Stimulated activated CD8-positive, alpha-beta memory T cell treated with anti-CD3 and anti-CD28 coated beads, Interleukin-15, amount 100 ng/mL, for 48 hours (primary cell): ENCODE data around the gene PKP4.
"Not testable (repeated sequence)": the region's sequence is repeated elsewhere in the genome, so short reads cannot be mapped to it uniquely, and the experiment has no call there.

Source experiments
- DNase-seq, 2 donors: peaks; one replicate each; pipeline ENCODE4 v3.0.0-alpha.2; 2020; ENCODE audit warnings: low read depth in 2 of 2

Gene PKP4

DNA sequence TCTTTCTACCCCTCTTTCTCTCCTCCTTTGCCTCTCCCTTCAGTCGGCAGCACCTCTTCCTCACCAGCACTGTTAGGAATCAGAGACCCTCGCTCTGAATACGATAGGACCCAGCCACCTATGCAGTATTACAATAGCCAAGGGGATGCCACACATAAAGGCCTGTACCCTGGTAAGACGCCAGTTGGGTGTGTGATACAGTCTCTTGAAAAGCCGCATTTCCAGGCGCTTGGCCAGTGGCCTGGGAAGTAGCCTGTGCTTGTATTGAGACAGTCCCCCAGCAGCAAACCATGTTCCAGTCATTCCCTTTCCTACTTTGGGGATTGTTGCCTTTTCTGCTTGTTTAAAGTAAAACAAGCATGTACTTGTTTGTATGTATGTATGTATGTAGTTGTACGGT is 219.9 kb downstream of the PKP4 start:
- no peak for DNase-seq

DNA sequence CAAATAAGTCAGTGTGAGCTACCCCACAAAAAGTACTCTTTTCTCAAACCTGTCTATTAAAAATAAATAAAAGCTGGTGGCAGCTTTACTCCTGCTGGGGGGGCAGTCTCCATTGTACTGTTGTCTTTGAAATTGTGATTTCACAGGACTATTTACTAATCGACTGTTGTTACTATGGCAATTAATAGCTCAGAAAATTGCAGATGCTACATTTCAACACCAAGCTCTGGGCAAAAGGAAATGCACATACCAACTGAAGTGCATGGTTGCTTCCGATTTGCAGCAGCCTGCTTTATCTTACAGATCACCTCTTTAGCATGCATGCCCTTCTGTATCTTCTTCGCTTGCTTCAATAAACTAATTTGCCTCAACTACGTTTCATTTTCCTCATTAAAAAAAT is 220.8 kb downstream of the PKP4 start:
- DNase-seq = no peak

DNA sequence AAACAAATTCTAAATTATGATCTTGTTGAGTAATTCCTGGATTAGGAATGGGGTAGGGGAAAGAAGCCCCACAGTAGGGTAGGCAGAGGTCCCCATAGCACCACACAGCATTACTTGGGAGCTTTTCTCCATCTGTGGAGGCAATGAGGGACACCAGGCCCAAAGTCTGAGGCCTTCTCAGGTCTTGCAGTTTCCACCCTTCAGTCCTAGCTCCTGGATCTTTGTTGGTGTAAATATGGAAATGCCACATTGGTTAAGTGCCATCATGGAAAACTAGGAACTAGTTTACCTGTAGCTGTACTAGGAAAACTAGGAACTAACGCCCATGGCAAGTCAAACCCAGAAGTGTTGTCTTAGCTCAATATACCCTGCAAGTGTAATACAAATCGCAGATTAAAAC is 225.1 kb downstream of the PKP4 start:
- DNase-seq = no peak

DNA sequence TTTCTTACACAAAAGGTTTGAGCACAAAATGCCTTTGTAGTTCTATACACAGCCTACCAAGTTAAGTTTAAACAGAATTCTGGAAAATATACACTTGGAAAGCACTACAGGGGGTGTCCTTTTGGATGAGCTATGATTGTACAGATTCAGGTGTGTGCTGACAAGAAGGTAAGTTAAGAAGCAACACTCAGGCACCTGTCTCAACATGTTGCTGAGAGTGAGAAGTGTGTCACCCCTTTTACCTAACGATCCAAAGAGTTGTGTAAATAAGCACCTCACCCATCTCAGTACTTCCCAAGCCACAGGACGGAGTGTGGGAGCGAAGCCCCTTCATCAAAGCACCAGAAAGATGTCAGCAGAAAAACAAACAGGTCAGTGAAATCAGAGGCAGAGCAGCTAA is 228.9 kb downstream of the PKP4 start:
- DNase-seq = no peak

DNA sequence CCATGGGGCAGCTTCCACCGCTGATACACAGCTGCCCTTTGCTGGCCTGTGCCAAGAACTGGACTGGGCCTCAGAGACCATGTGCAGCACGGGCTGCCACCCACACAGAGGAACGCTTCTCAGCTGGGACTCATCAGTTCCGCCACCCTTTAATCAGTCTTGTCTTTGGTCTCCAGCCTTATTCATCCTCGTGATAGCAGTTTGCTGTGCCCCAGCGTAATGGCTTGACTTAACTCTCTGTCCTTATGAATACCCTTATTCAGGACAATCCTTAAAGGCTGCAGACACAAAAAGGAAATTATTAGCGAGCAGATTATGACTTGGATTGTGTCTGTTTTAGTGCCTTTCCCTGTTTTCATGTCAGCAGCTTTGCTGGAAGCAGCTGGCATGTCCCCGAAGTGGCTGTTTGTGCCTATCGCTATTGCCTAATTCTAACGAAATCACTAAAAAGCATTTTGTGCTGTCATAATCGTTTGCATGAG is 229.5 kb downstream of the PKP4 start:
- DNase-seq = no peak

DNA sequence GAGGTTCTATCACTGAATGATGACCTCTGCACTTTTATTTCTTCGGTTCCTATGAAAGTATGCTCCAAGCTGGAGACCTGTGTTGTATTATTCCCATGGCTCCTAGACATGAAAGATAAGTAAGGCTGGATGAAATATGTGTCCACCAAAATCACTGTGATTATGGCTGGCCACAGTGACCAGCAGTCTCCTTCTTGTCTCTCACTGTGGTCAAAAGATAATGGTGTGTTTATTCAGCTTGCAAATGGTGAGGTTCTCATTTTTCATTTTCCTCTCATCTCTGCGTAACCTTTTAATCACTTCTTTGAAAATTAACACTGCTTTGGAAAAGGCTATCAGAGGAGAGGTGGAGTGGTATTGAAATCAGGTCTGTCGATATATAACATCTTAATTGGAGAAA is 230.6 kb downstream of the PKP4 start:
- no peak for DNase-seq

DNA sequence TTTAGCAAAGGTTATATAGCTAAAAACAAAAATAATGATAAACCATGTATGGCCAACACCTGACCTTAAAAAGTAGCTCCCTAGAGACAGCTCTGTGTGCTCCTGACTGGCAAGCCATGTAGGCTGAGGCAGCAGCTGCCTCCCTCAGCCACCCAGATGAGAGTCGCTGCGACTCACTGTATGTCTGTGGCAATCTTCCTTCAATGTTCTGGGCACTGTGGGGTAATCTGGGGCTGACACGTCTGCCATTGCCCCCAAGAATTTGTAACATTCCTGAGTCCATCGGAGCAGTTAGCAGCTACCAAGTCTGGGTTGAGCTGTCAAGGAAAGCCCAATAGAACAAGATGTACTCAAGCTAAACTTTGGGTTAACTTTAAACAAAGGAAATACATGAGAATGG is 232.0 kb downstream of the PKP4 start:
- no peak for DNase-seq

DNA sequence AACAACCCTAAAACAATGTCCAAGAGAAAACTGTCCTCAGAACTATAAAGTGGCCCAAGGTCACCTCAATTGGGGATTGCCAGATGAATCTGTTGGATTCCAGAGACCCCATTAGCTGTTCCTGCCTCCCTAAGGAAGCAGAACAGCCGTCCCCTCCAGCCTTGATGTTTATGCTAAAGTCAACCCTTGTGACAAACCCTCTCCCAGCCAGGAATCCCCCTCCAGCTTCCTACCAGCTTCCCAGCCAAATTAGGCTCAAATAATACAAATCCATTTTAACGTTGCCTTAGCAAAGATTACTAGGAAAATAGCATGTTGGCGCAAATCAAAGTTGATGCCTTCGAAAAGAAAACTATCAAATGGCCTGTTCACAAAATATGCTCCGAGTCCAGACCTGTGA is 232.6 kb downstream of the PKP4 start:
- no peak for DNase-seq

DNA sequence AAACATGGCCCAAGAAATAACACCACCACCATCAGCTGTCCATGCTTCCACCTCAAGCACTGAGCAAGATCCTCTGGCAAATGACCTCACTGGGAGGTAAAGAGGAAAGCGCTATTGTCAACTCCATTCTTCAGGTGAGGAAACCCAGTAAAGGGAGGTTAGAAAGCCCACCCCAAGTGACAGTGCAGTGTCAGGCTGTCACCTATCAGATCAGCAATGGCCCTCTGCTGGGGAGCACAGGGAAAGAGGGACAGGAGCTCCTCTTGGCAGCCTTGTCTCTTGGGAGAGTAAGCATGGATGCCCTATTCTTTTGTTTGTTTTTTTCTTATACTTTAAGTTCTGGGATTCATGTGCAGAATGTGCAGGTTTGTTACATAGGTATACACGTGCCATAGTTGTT is 234.1 kb downstream of the PKP4 start:
- DNase-seq = no peak

DNA sequence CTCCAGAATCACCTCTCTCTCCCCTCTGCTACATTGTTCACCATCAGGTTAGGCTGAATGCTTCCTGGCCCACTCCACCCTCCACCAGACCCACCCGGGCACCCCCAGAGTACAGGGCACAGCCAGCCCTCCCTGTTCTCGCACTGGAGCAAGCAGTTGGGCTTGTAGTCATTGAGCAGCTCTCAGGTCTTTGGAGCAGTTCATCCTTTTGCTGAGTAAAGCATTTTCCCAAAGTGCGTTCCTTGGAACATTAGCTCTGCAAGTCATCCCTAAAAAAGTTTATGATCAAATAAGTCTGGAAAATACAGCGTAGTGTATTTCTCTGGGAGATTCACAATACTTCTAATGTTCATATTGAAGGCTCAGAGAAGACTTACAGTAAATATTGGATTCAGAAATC is 234.9 kb downstream of the PKP4 start:
- no peak for DNase-seq

DNA sequence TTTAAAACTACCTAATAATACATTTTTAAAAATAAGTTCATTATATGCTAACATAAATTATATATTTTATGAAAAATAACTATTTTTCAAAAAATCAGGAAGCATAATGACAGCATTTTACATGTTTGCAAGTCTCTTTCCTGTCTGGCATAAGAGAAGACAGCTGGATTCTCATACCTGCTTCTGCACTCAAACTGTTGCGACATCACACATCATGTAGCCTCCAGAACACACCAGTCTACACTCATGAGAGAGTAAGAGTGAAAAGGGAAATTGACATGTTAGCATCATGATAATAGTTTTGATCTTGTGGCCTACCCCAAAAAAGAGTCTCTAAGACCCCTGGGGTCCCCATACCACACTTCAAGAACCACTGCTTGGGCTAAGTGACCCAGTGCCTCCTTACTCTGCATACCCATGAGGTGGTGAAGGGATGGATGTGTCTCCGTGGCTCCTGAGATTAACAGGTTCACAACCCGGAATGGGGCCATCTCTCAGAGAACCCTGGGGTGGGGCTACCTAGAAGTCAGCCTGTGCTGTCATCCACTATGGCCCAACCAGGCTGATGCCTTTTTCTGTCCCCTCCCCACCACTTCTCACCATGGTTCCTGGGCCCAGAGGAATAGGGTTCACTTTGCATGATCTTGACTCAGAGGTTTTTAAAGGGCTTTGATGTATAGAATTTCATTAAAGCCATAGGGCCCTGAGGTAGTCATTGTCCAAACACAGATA is 235.8 kb downstream of the PKP4 start:
- DNase-seq = no peak

DNA sequence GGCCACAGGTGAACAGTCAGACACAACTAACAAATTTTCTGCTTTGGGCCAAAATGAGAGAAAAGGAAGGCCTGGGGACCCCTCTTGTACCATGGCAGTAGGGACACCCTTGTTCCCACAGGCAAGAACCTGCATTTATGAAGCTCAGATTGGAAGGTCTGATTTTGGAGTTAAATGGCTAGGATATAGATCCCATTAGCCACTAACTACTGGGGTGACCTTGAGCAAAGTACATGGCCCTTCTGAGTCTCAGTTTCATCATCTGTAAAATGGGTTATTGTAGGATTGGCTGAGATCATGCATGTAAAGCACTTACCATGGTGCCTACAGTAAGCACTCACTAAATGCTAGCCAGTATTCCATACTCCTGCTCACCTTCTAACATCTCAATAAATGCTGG is 236.7 kb downstream of the PKP4 start:
- no peak for DNase-seq

DNA sequence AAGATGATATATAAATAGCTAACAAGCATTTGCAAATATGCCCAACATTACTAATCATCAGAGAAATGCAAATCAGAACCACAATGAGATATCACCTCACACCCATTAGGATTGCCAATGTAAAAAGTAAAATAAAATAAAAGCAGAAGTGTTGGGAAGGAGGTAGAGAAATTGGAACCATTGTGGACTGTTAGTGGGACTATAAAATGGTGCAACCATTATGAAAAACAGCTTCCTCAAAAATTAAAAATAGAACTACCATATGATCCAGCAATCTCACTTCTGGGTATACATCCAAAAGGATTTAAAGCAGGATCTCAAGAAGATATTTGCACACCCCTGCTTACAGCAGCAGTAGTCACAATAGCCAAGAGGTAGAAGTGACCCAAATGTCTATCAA is 238.6 kb downstream of the PKP4 start:
- DNase-seq = no peak

DNA sequence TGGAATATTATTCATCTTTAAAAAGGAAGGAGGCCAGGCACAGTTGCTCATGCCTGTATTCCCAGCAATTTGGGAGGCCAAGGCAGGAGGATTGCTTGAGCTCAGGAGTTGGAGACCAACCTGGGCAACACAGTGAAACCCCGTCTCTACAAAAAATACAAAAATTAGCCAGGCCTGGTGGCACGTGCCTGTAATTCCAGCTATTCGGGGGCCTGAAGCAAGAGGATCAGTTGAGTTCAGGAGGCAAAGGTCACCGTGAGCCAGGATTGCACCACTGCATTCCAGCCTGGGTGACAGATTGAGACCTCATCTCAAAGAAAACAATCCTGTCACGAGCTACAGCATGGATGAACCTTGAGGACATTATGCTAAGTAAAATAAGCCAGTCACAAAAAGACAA is 239.0 kb downstream of the PKP4 start:
- DNase-seq = not testable (repeated sequence)

DNA sequence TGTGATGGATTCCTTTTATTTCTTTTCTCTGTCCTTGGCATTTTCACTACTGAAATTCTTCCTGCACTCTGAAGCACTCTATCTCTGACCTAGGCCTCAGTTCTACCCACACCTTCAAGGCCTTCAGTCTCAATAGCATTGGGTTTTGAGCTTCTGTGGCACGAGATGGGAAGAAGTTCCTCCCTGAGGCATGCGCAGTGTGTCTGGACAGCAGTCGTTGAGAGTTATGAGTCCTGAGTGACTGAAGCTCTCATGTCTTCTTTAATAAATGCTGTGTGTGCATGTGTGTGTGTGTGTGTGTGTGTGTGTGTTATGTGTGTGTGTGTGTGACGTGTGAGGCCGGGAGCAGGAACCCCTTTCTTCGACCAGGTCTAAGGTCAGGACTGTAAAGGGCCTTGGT is 242.6 kb downstream of the PKP4 start:
- DNase-seq = no peak

DNA sequence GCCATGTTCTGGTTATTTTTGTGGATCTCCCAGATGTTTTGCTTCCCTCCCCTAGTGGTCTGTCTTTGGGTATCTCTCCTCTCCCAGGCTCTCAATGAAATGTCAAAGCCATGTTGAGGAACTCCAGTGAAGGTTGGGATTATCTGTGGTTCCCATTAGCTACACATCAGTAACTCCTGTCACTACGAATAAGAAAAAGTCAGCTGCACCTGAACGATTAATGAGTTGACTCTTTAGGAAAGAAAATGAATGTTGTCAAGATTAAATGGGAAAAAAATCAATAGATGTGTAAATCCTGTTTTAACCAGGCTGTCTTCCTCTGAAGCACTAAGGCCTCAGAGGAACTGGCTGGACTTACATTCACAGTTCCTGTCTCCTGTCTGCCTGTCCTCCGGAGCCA is 244.3 kb downstream of the PKP4 start:
- no peak for DNase-seq

DNA sequence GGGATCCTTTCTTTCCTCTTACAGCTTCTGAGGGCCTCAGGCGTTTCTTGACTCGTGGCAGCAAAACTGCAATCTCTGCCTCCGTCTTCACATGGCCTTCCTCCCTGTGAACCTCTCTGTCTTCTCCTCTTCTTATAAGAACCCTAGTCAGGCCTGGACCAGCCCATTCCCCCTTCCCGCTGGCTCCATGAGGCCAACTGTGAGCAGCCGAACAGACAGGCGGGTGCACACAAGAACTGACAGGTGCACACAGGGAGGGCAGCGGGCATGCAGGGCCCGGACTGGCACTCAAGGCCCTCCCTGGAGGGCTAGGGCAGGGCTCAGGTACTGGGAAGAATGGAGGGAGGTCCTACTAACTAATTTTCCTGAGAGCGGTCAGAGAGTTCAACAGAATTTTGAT is 246.0 kb downstream of the PKP4 start:
- DNase-seq = no peak

DNA sequence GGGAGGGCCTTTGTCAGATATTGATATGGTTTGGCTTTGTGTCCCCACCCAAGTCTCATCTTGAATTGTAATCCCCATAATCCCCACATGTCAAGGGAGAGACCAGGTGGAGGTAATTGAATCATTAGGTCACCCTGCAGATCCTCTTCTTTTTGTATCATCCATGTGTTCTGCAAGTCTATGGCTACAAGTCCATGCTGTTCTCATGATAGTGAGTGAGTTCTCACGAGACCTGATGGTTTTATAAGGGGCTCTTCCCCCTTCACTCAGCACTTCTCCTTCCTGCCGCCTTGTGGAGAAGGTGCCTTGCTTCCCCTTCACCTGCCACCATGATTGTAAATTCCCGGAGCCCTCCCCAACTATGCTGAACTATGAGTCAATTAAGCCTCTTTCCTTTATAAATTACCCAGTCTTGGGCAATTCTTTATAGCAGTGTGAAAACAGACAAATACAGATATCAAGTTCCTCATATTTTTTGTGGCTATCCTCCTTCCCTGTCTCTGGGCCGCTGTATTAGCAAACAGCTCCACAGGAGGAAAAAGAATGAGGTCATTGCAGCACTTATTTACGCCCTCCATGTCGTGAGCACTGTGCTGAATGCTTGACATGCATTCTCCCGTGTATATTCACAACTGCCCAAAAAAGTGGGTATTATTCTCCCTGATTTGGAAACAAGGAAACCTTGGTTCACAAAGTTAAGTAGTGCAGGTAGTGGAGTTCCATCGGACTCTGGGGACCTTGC is 248.1 kb downstream of the PKP4 start:
- DNase-seq = not testable (repeated sequence)

DNA sequence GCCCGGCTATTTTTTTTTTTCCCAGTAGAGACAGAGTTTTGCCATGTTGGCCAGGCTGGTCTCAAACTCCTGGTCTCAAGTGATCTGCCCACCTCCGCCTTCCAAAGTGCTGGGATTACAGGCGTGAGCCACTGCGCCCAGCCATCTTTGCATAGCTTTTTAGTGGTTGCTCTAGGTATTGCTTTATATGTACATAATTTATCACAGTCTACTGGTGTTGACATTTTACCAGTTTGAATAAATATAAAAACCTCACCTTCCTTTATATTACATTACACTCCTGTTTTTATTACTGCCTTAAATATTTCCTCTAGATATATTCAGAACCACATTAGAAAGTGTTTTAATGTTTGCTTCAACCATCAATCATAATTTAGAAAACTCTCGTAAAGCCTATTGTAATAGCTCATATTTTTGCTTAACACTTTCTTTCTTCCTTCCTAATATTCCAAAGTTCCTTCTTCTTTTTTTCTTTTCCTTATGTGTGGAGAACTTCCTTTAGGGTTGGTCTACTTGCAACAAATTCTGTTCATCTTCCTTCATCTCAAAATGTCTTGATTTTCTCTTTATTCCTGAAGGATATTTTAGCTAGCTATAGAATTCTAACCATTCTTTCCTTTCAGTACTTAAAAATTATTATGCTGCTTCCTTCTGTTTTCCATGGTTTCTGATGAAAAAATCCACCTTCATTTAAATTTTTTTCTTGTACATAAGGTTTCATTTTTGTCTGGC is 256.2 kb downstream of the PKP4 start:
- DNase-seq = no peak

DNA sequence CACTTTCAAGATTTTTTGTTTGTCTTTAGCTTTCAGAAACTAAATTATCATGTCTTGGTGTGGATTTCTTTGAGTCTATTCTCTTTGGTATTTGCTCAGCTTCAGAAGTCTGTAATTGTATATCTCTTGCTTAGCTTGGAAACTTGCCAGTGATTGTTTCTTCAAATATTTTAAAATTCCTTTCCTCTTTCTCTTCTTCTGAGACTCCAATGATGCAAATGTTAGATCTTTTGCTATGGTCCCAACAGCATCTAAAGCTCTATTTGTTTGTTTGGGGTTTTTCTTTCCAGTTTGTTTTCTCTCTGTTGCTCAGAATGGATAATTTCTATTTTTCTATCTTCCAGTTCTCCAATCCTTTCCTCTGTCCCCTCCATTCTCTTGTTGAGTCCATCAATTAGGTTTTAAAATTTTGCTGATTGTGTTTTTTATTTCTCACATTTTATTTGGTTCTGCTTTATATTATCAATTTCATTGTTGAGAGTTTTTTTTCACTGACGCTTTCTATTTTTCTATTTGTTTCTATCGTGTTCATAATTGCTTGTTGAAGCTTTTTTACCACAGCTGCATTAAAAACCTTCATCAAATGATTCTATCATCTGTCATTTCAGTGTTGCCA is 256.9 kb downstream of the PKP4 start:
- DNase-seq = no peak

DNA sequence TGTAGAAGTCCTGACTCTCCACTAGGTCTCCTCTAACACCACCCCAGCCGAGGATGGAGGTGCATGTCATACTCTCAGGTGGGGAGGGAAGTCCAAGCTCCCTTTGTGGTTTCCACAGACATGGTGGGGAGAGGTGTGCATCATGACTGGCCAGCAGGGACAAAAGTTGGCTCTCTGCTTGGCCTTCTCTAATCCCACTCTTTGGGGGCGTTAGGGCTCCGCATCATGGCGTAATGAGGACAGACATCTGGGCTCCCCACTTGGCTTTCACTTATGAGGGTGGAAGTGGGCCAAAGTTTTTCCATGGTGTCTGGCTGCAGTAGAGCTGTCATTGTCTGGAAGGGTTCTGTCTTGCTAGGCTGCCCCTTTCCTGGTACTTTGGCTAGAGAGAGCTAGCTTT is 257.7 kb downstream of the PKP4 start:
- DNase-seq = no peak

DNA sequence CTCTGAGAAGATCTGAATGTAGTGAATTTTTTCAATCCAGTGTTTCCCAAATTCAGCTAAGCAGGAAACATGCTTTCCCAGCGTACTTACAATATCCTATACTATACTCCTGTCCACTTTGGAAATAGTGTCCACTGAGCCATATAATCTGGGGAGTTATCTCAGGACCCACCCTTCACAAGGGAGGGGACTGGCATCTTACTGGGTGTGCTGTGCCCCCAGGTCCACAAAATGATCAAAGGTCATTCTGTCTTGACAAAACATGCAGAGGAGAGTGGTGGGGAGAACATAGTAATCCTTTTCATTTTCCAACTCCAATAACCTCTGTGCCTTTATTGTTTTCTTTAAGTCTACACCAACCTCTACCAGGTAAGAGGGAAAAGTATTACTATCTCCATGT is 258.6 kb downstream of the PKP4 start:
- no peak for DNase-seq
